Measurements from ENCODE around the gene ZC3HAV1. TPM values are rescaled to one million over a fixed set of nuclear protein-coding genes. Genes with fewer than 3 reads are reported as not detected.
A peak's percentile ranks its signal among the peaks of the same experiment; 100 is the strongest.

The ZC3HAV1 gene
- total and polyA plus RNA-seq, 2 of the 13 experiments (the other 11 are each of a cell fraction or from before 2014, with no cell fraction given), result 12.7 to 23.7 TPM

DNA sequence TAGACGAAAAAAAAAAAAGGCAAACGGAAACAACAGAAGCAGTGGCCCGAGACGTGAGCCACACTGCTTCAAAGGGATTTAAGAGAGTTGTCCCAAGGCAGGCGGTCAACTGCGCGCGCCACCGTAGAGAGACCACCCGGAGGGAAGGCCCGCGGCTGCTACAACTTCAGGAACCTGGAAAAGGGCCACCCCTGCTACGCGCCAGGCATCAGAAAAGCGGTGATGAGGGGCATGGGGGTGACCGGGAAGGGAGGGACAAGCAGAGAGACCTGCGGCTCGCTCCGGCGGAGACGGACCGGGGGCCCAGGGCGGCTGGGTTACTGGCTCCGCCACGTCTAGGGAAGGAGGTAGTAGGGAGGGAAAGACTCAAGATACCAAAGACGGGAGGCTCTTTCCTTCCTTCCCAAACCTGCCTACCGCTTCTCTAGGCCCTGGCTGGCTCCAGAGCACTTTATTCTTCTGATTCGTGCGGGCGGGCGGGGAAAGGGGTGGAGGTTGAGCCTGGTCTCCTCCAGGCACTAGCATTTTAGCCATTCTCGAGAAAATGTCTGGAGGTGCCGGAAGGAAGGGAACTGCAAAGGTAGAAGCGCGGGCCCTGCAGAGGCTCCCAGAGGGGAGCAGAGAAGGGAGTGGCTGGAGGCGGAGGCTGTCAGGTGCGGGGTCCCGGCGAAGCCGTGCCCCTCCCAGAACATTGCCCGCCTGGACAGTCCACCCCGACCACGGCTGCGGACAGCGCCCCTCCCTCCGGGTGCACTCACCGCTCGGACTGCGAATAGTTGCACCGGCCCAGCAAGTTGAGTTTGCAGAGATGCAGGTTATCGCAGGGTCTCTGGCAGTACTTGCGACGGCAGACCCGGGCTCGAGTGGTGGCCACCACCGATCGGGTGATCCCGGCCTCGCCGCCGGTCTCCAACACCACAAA lies 993 bp downstream of the ZC3HAV1 start (continued):
- TF ChIP-seq, protein P1, sequence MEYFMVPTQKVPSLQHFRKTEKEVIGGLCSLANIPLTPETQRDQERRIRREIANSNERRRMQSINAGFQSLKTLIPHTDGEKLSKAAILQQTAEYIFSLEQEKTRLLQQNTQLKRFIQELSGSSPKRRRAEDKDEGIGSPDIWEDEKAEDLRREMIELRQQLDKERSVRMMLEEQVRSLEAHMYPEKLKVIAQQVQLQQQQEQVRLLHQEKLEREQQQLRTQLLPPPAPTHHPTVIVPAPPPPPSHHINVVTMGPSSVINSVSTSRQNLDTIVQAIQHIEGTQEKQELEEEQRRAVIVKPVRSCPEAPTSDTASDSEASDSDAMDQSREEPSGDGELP (IDR thresholded peaks at IDR 0.05; ENCODE audit: borderline replicate concordance, low read depth), result no peak
- no peak for TF ChIP-seq ZNF768 (CRISPR knock-in tag; IDR thresholded peaks at IDR 0.05)
- peak; percentile 66 for TF ChIP-seq AGO1 (IDR thresholded peaks at IDR 0.05; ENCODE audit: low read depth, low read length, poor library complexity, severe bottlenecking)
- TF ChIP-seq EP300 (IDR thresholded peaks at IDR 0.05; ENCODE audit: low read depth in 2 of 2, low read length in 2 of 2), result no peak
- no peak for TF ChIP-seq EP300 (CRISPR knock-in tag; IDR thresholded peaks at IDR 0.05; ENCODE audit: borderline replicate concordance)
- TF ChIP-seq ZNF253 (CRISPR knock-in tag; IDR thresholded peaks at IDR 0.05; ENCODE audit: borderline replicate concordance), result 0 out of 2 replicates have a peak, but pooled peaks have one; percentile 38
- 0 out of 2 replicates have a peak, but pooled peaks have one; percentile 20 for TF ChIP-seq ZNF564 (CRISPR knock-in tag; IDR thresholded peaks at IDR 0.05)
- TF ChIP-seq, protein P2, sequence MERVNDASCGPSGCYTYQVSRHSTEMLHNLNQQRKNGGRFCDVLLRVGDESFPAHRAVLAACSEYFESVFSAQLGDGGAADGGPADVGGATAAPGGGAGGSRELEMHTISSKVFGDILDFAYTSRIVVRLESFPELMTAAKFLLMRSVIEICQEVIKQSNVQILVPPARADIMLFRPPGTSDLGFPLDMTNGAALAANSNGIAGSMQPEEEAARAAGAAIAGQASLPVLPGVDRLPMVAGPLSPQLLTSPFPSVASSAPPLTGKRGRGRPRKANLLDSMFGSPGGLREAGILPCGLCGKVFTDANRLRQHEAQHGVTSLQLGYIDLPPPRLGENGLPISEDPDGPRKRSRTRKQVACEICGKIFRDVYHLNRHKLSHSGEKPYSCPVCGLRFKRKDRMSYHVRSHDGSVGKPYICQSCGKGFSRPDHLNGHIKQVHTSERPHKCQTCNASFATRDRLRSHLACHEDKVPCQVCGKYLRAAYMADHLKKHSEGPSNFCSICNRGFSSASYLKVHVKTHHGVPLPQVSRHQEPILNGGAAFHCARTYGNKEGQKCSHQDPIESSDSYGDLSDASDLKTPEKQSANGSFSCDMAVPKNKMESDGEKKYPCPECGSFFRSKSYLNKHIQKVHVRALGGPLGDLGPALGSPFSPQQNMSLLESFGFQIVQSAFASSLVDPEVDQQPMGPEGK (CRISPR knock-in tag; IDR thresholded peaks at IDR 0.05), result peak; percentile 40; the same call in 1 of the 2 replicates
- no peak for TF ChIP-seq ZFP41 (CRISPR knock-in tag; IDR thresholded peaks at IDR 0.05; ENCODE audit: borderline replicate concordance)
- no peak for TF ChIP-seq ZKSCAN5 (CRISPR knock-in tag; IDR thresholded peaks at IDR 0.05)
- TF ChIP-seq, protein P3, sequence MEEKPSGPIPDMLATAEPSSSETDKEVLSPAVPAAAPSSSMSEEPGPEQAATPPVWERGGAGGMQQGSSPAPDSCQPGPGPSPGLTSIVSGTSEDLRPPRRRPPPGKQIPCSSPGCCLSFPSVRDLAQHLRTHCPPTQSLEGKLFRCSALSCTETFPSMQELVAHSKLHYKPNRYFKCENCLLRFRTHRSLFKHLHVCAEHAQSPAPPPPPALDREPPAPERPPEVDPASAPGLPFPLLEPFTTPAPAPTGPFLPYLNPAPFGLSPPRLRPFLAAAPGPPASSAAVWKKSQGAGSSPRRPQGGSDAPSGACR (CRISPR knock-in tag; IDR thresholded peaks at IDR 0.05), result no peak
- TF ChIP-seq, protein P4, sequence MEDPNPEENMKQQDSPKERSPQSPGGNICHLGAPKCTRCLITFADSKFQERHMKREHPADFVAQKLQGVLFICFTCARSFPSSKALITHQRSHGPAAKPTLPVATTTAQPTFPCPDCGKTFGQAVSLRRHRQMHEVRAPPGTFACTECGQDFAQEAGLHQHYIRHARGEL (CRISPR knock-in tag; IDR thresholded peaks at IDR 0.05), result 0 out of 2 replicates have a peak, but pooled peaks have one; percentile 38
- 0 out of 2 replicates have a peak, but pooled peaks have one; percentile 63 for TF ChIP-seq ZNF44 (CRISPR knock-in tag; IDR thresholded peaks at IDR 0.05)
- no peak for TF ChIP-seq ZNF747 (CRISPR knock-in tag; IDR thresholded peaks at IDR 0.05; ENCODE audit: borderline replicate concordance)
- no peak for TF ChIP-seq ZSCAN12 (CRISPR knock-in tag; IDR thresholded peaks at IDR 0.05)
- TF ChIP-seq RBAK (CRISPR knock-in tag; IDR thresholded peaks at IDR 0.05), result no peak
- no peak for TF ChIP-seq WIZ (CRISPR knock-in tag; IDR thresholded peaks at IDR 0.05)
- peak; percentile 23 for TF ChIP-seq ZNF883 (CRISPR knock-in tag; IDR thresholded peaks at IDR 0.05; ENCODE audit: not compliant biosample characterization)
- no peak; the same call in 1 of the 2 replicates for TF ChIP-seq SAP130 (CRISPR knock-in tag; IDR thresholded peaks at IDR 0.05; ENCODE audit: low read depth)
- TF ChIP-seq NR3C1 (CRISPR knock-in tag; IDR thresholded peaks at IDR 0.05), result no peak
- TF ChIP-seq SPEN (CRISPR knock-in tag; IDR thresholded peaks at IDR 0.05; ENCODE audit: low read depth), result no peak
- TF ChIP-seq HNRNPUL1 (IDR thresholded peaks at IDR 0.05; ENCODE audit: low read depth, low read length), result no peak
- no peak for TF ChIP-seq ZNF101 (CRISPR knock-in tag; IDR thresholded peaks at IDR 0.05; ENCODE audit: borderline replicate concordance, low read depth)
- TF ChIP-seq ZBTB7A (CRISPR knock-in tag; IDR thresholded peaks at IDR 0.05), result peak; percentile 60; the same call in 1 of the 2 replicates
